HG02981 (cell line): ENCODE measurements around the gene SPRN.
"Not testable (repeated sequence)": the region's sequence is repeated elsewhere in the genome, so short reads cannot be mapped to it uniquely, and the experiment has no call there.

Experiments used
- ATAC-seq: cut with Tn5 transposase; IDR thresholded peaks from one replicate; pipeline ENCODE4 v1.9.1; 2021; ENCODE audit warnings: mild to moderate bottlenecking, moderate library complexity; ENCODE audit not compliant: unreplicated experiment

SPRN gene

DNA sequence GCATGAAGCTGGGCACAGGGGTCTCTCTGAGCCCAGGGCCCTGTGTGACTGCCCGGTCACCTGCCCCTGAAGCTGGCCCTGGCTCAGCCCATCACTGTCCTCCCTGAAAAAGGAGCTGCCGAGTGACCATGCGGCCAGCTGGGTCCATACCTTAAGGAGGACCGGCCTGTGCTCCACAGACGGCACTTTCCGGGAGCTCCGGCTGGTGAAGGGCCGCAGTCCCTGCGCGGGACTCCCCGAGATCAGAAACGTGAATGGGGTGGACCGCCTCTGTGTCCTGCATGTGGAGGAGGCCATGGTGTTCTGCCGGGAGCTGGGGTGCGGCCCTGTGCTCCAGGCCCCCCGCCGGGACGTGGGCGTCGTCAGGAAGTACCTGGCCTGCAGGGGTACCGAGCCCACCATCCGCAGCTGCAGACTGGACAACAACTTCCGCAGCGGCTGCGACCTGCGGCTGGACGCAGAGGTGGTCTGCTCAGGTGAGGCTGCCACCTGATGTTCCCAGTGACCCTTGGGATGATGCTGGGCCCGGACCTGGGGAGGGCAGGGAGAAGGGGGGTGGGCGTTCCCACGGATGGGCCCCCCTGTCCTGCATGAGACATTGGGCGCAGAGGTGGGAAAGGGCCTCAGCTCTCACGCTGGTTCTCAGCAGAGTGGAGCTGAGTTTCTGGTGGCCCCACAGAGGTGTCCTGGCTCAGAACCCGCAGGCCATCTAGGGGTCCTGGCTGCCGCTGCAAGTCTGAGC is 32.8 kb upstream of the SPRN start:
- ATAC-seq = no peak

- no peak for ATAC-seq
These were observed 31.9 kb upstream of the SPRN start for GRCh38 chr10:133456041-133456951.

- ATAC-seq = no peak
These were observed 31.2 kb upstream of the SPRN start for GRCh38 chr10:133455611-133456031.

DNA sequence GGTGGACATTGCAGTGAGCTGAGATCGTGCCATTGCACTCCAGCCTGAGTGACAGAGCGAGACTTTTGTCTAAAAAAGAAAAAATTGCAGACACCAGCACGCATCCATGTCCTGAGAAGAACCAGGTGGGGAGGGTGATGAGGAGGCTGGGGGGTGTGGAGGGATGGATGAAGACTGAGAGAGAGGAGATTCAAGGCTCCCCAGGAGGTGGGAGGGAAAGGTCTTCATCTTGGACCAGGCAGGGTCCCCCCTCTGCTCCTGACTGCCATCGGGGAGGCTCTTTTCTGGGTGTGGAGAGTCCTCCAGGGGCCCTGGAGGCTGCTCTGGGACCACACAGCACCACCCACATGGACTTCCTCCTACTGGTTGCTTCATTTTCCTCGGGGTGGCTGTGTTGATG is 30.8 kb upstream of the SPRN start:
- ATAC-seq = no peak

- no peak for ATAC-seq
These were observed 29.9 kb upstream of the SPRN start for GRCh38 chr10:133454204-133454893.

DNA sequence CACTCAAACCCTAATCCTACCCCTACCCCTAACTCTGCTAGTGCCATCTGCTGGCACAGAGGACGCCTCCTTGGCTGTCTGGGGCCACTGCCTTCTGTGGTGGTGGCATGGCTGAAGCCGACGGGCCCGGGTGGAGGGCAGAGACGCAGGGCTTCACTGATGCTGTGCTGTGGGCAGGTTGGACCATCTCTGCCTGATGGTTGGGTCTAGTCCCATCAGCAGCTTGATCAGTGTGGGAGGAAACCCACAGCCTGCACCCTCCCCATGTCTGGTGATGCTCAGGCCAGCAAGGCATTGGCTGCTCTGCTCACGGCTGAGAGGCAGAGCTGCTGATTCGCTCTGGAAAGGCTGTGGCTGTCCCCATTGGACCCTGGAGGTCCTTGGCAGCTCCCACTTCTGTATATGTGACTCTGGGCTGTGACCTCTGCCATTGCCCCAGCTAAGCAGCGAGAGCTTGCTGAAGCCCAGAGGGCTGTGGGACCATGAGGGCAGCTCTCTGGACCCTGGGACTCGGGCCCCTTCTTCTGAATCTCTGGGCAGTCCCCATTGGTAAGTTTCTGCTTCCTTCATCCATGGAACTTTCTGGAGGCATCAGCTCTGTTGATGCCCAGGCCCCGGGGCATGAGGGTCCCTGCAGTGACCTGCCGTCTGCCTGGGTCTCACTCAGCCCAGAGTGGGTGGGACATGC is 29.2 kb upstream of the SPRN start, which contains the start of gene SCART1:
Gene SCART1 (plus strand): TSS at position 430 of the 688 bp plus-strand sequence. CDS start 53 bp downstream, at position 483.
- ATAC-seq = no peak

DNA sequence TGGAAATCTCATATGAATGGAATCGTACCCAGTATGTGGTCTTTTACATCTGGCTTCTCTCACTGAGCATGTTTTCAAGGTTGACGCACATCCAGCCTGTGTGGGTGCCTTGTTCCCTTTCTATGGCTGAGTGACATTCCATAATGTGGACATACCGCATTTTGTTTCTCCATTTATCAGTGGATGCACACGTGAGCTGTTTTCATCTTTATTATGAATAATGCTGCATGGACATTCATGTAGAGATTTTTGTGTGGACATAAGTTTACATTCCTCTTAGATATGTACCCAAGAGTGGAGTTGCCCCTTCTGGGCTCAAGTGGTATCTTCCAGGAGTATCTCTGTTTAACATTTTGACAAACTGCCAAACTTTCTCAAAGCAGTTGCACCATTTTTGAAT is 28.0 kb upstream of the SPRN start:
- ATAC-seq = no peak

- ATAC-seq = no peak
These were observed 26.9 kb upstream of the SPRN start for GRCh38 chr10:133451346-133451745.

GRCh38 chr10:133448120-133448519 is 23.7 kb upstream of the SPRN start:
- ATAC-seq = no peak

DNA sequence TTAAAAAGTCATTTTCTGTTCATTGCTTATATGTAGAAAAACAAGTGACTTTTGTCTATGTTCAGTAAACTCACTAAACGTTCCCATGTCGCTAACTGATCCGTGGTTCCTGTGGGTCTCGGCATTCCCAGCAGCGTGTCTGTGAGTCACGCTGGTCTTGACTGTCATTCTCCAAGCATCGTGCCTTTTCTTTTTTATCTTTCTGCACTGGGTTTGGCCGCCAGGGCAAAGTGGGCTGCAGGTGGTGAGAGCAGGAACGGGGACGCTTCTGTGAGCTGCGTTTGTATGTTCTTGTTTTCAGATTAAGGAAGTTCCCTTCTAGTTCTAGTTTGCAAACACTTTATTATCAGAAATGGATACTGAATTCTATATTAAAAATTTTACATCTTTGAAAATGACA is 22.6 kb upstream of the SPRN start:
- ATAC-seq = no peak

GRCh38 chr10:133445751-133446708 is 21.6 kb upstream of the SPRN start:
- ATAC-seq = no peak

- no peak for ATAC-seq
These were observed 20.9 kb upstream of the SPRN start for GRCh38 chr10:133445268-133445732.

- no peak for ATAC-seq
These were observed 20.2 kb upstream of the SPRN start for GRCh38 chr10:133444342-133445267.

- ATAC-seq = no peak
These were observed 18.8 kb upstream of the SPRN start for GRCh38 chr10:133442967-133443924.

DNA sequence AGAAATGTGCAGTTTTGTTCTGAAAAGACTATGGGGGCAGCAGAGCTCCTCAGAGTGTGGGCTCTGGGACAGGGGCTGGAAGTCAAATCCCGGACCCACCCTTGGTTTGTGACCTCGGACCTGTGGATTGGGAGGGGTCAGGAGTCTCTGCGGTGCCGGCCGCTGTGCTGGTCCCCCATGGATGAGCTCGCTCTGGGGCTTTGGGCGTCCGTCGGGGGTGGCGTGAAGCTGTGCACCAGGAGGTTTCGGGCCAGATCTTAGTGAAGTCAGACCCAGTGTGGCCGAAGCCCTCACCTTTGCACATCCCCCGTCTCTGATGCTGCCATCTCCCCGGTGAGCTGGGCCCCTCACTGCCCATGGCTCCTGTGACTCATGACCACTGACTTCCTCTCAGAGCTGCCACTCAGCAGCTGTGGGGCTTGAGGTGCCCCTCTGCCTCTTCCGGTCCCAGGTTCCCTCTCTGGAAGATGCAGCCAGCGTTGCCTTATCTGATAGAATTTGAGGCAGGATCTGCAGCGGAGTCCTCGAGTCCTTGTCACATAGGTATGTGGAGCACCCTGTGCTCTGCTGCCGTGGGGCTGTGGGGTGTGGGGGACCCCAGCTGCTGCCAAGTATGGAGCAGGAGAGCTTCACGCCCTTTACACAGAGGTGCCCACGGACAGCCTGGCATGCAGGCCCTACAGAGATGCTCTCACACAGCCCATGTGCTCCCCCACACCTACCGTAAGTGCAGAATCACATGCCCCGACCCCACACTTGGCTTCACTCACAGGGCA is 18.0 kb upstream of the SPRN start:
- ATAC-seq = no peak

DNA sequence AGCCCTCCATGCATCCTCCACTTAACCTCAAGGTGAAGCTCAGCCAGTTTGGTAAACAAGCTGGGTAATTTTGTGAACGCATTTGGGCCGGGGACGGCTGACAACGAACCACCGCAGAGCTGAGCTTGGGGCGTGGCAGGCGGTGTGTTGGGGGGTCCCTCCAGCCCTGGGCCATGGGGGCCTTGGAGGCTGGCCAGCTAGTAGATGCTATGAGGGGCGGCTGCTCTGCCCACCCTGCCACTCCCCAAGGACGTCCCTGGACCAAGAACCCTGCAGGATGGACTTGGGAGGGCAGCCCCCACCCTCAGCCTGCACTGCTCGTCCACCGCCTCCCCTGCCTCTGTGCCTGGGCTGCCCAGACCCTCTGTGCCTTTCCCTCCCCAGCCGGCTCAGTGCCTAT is 17.4 kb upstream of the SPRN start:
- ATAC-seq = no peak

DNA sequence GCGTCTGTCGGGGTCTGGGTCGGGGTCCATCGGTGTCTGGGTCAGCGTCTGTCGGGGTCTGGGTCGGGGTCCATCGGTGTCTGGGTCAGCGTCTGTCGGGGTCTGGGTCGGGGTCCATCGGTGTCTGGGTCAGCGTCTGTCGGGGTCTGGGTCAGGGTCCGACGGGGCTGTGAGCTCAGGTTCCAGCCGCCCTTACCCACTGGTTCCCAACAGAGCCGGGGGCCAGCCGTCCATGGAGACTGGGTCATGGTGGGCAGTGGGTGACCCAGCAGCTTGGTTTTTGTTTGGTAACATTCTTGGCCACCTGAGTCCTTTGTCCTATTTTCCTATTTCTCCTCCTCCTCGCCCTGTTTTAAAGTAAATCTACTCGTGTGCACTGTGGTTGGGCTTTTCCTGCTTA is 16.9 kb upstream of the SPRN start:
- not testable (repeated sequence) for ATAC-seq
